Peyer's patch (tissue), 4 donors: ENCODE results near the gene MS4A4E.

ENCODE experiments used
- CTCF ChIP-seq, 6 experiments: fragments of 450-650 bp in 4 of 6; fragments of 200-600 bp in 2 of 6; sonication (generic) in 1 of 6; IDR thresholded peaks; one replicate each; pipeline ENCODE4 v1.5.1; 2017 to 2019; ENCODE audit warnings: antibody characterized with exemption in 6 of 6, mild to moderate bottlenecking in 3 of 6, moderate library complexity in 1 of 6
- POLR2A ChIP-seq, 2 donors: fragments of 450-650 bp; IDR thresholded peaks; one replicate each; pipeline ENCODE4 v1.5.1; 2017; ENCODE audit warnings: antibody characterized with exemption in 2 of 2, mild to moderate bottlenecking in 2 of 2, moderate library complexity in 2 of 2

GRCh38 chr11:60161107-60161506 is 81.8 kb downstream of the MS4A4E start:
- TF ChIP-seq CTCF (IDR thresholded peaks at IDR 0.05) (no peak), POLR2A (IDR thresholded peaks at IDR 0.05) (no peak)
